GM18517 (cell line): Measurements from ENCODE around the gene SPP1.
A peak's percentile ranks its signal among the peaks of the same experiment; 100 is the strongest.
"Not testable (repeated sequence)": the region's sequence is repeated elsewhere in the genome, so short reads cannot be mapped to it uniquely, and the experiment has no call there.

Experiments
- ATAC-seq: cut with Tn5 transposase; IDR thresholded peaks from one replicate; pipeline ENCODE4 v1.9.1; 2021; ENCODE audit warnings: mild to moderate bottlenecking, moderate library complexity; ENCODE audit not compliant: unreplicated experiment

The SPP1 gene

GRCh38 chr4:87975466-87975865 is at the start of gene SPP1:
Gene SPP1, plus strand, starts transcription at chr4:87975714. Its CDS starts 1,182 bp downstream, at chr4:87976896.
- ATAC-seq = peak; percentile 44

GRCh38 chr4:87926554-87927098 is 48.9 kb upstream of the SPP1 start:
- ATAC-seq = no peak

GRCh38 chr4:87930629-87931028 is 44.9 kb upstream of the SPP1 start:
- no peak for ATAC-seq

GRCh38 chr4:87931932-87932331 is 43.6 kb upstream of the SPP1 start:
- ATAC-seq = no peak

GRCh38 chr4:87932718-87933141 is 42.8 kb upstream of the SPP1 start:
- no peak for ATAC-seq

GRCh38 chr4:87933337-87933736 is 42.2 kb upstream of the SPP1 start:
- no peak for ATAC-seq

GRCh38 chr4:87934157-87934704 is 41.3 kb upstream of the SPP1 start:
- no peak for ATAC-seq

- no peak for ATAC-seq
These were observed 40.5 kb upstream of the SPP1 start for GRCh38 chr4:87934973-87935372.

- not testable (repeated sequence) for ATAC-seq
These were observed 39.6 kb upstream of the SPP1 start for GRCh38 chr4:87935954-87936353.

GRCh38 chr4:87937523-87937922 is 38.0 kb upstream of the SPP1 start:
- no peak for ATAC-seq

- no peak for ATAC-seq
These were observed 36.8 kb upstream of the SPP1 start for GRCh38 chr4:87938746-87939145.

- ATAC-seq = no peak
These were observed 35.4 kb upstream of the SPP1 start for GRCh38 chr4:87939978-87940690.

GRCh38 chr4:87940809-87941208 is 34.7 kb upstream of the SPP1 start:
- not testable (repeated sequence) for ATAC-seq

- ATAC-seq = no peak
These were observed 33.7 kb upstream of the SPP1 start for GRCh38 chr4:87941537-87942392.

GRCh38 chr4:87943660-87944149 is 31.8 kb upstream of the SPP1 start:
- ATAC-seq = no peak

- no peak for ATAC-seq
These were observed 30.5 kb upstream of the SPP1 start for GRCh38 chr4:87944967-87945366.

- ATAC-seq = no peak
These were observed 28.7 kb upstream of the SPP1 start for GRCh38 chr4:87946766-87947165.

- ATAC-seq = no peak
These were observed 27.9 kb upstream of the SPP1 start for GRCh38 chr4:87947381-87948160.

GRCh38 chr4:87949961-87950360 is 25.6 kb upstream of the SPP1 start:
- ATAC-seq = no peak

GRCh38 chr4:87950493-87950892 is 25.0 kb upstream of the SPP1 start:
- no peak for ATAC-seq
